ENCODE data around the gene NLRP10. TPM values are rescaled to one million over a fixed set of nuclear protein-coding genes. Genes with fewer than 3 reads are reported as not detected.

NLRP10 gene
- total and polyA plus RNA-seq, 11 donors, result not detected

DNA sequence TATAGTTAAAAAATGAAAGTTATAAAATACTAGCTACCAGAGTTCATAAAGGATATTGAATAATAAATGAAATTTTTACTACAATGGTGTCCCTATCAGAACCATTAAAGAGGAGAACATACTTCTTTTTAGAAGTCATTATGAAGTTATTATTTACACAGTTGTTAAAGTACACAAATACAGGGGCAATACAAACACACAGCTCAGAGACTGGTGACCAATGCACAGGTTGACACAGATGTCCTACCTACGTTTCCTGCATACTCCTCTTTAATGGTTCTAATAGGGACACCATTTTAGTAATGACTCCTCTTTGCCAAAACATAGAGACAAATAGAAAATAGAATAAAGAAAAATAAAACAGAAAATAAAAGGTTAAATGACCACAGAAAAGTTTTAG lies 10.1 kb downstream of the NLRP10 start:
- H3K27me3 ChIP-seq, result peaks cover 0 to 7% (median 0%) of the 10 kb centered on the region in 9 donors
- no peaks in the 10 kb centered on the region for H3K4me1 ChIP-seq
- 68 to 80% (median 74%) methylated on average over 1 of the region's 1 CpG for WGBS, 4 donors
- intact Hi-C loops (cut with DNase I), result no loop called here
- no peak overlapping the region for H3K4me3 ChIP-seq
- DNase-seq, result no peak
- no peak overlapping the region for H3K27ac ChIP-seq
- peaks cover 0 to 7% (median 0%) of the 10 kb centered on the region in 12 donors for H3K9me3 ChIP-seq
- H3K36me3 ChIP-seq, result no peaks in the 10 kb centered on the region
- TF ChIP-seq, protein P1, sequence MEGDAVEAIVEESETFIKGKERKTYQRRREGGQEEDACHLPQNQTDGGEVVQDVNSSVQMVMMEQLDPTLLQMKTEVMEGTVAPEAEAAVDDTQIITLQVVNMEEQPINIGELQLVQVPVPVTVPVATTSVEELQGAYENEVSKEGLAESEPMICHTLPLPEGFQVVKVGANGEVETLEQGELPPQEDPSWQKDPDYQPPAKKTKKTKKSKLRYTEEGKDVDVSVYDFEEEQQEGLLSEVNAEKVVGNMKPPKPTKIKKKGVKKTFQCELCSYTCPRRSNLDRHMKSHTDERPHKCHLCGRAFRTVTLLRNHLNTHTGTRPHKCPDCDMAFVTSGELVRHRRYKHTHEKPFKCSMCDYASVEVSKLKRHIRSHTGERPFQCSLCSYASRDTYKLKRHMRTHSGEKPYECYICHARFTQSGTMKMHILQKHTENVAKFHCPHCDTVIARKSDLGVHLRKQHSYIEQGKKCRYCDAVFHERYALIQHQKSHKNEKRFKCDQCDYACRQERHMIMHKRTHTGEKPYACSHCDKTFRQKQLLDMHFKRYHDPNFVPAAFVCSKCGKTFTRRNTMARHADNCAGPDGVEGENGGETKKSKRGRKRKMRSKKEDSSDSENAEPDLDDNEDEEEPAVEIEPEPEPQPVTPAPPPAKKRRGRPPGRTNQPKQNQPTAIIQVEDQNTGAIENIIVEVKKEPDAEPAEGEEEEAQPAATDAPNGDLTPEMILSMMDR (IDR thresholded peaks at IDR 0.05), result no peak
- no peak for TF ChIP-seq POLR2A (IDR thresholded peaks at IDR 0.05)
- no peak for ATAC-seq

DNA sequence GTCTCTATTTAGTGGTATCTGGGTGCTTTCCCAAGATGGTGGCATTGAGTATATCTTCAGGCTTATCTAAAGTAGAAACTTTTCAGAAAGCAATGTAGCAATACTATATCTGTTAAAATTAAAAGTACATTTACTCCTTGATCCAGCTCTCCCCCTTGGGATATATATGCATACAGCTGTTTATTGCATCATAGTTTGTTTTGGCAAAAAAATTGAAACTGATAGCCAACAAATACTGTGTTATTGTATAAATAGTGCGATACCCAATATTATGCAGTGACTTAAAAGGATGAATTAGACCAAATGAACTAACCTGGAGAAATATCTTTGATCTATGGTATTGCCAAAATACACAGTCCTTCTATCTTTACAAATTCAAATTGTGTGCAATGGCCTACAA lies 15.3 kb downstream of the NLRP10 start:
- Histone ChIP-seq H3K36me3 (no peaks in the 10 kb centered on the region), H3K27me3 (peaks cover 0 to 15% (median 0%) of the 10 kb centered on the region in 9 donors), H3K9me3 (peaks cover 0 to 4% (median 0%) of the 10 kb centered on the region in 12 donors), H3K4me1 (no peaks in the 10 kb centered on the region), H3K4me3 (no peak overlapping the region), H3K27ac (no peak overlapping the region)
- intact Hi-C loops (cut with DNase I), result no loop called here
- ATAC-seq, result no peak
- no peak for DNase-seq
- no peak for TF ChIP-seq POLR2A (IDR thresholded peaks at IDR 0.05)
- TF ChIP-seq, protein P1 (IDR thresholded peaks at IDR 0.05), result no peak
- 62 to 88% (median 74%) methylated on average over 1 of the region's 1 CpG for WGBS, 4 donors

DNA sequence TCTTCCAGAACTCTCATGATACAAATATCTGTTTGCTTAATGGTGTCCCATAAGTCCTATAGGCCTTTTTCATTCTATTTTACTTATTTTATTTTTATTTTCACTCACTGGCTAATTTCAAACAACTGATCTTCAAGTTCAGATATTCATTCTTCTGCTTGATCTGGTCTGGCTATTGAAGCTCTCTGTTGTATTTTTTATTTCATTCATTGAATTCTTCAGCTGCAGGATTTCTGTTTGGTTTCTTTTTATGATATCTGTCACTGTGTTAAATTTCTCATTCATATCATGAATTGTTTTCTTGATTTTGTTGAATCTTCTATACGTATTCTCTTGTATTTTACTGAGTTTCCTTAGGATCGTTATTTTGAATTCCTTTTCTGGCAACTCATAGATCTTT lies 21.1 kb downstream of the NLRP10 start:
- H3K27me3 ChIP-seq, result peaks cover 0 to 6% (median 0%) of the 10 kb centered on the region in 9 donors
- H3K9me3 ChIP-seq, result peaks cover 0 to 27% (median 18%) of the 10 kb centered on the region in 12 donors
- intact Hi-C loops (cut with DNase I), result no loop called here
- DNase-seq, result no peak
- no peaks in the 10 kb centered on the region for H3K4me1 ChIP-seq
- ATAC-seq, result no peak
- H3K4me3 ChIP-seq, result no peak overlapping the region
- WGBS, 4 donors, result 73 to 90% (median 84%) methylated on average over 2 of the region's 2 CpGs
- no peak for TF ChIP-seq POLR2A (IDR thresholded peaks at IDR 0.05)
- TF ChIP-seq, protein P1 (IDR thresholded peaks at IDR 0.05), result no peak
- H3K36me3 ChIP-seq, result no peaks in the 10 kb centered on the region
- H3K27ac ChIP-seq, result no peak overlapping the region

DNA sequence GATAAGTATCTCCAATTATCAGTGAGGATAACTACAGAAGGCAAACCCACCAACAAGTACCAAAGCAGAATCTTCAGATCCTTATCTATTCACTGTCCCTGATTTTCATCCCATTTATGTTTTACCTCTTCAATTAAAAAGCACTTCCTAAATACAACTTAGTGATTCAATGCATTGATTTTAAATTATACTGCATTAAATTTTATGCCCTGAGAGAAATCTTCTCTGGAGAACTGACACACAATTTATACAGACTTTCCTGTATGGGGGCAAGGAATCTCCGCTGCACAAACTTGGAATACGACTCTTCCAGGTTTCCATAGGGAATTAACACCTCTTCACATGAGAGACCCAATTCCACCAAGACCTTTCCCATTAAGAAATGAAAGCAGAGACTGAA lies 23.6 kb downstream of the NLRP10 start, which contains the start of gene OR10A3:
Gene OR10A3, minus strand, starts transcription at position 101 of the 400 bp plus-strand sequence. CDS start 2,188 bp downstream, outside the sequence.
- TF ChIP-seq POLR2A (IDR thresholded peaks at IDR 0.05), result no peak
- TF ChIP-seq, protein P1 (IDR thresholded peaks at IDR 0.05), result no peak
- ATAC-seq, result no peak
- peaks cover 0 to 5% (median 0%) of the 10 kb centered on the region in 9 donors for H3K27me3 ChIP-seq
- 87 to 96% (median 89%) methylated on average over 2 of the region's 2 CpGs for WGBS, 4 donors
- H3K4me1 ChIP-seq, result no peaks in the 10 kb centered on the region
- H3K36me3 ChIP-seq, result no peaks in the 10 kb centered on the region
- no peak within 1 kb of the TSS for H3K27ac ChIP-seq
- H3K4me3 ChIP-seq, result no peak within 1 kb of the TSS
- H3K9me3 ChIP-seq, result peaks cover 0 to 27% (median 18%) of the 10 kb centered on the region in 12 donors
- no peak for DNase-seq
- intact Hi-C loops (cut with DNase I), result no loop called here
